Raji (cell line): ENCODE data around the gene DNAH17.

Experiments used
- POLR2A ChIP-seq: IDR thresholded peaks from 2 replicates; pipeline ENCODE4 v1.6.1; 2011; ENCODE audit warnings: low read depth, low read length, control low read depth; ENCODE audit not compliant: insufficient read depth

The DNAH17 gene

DNA sequence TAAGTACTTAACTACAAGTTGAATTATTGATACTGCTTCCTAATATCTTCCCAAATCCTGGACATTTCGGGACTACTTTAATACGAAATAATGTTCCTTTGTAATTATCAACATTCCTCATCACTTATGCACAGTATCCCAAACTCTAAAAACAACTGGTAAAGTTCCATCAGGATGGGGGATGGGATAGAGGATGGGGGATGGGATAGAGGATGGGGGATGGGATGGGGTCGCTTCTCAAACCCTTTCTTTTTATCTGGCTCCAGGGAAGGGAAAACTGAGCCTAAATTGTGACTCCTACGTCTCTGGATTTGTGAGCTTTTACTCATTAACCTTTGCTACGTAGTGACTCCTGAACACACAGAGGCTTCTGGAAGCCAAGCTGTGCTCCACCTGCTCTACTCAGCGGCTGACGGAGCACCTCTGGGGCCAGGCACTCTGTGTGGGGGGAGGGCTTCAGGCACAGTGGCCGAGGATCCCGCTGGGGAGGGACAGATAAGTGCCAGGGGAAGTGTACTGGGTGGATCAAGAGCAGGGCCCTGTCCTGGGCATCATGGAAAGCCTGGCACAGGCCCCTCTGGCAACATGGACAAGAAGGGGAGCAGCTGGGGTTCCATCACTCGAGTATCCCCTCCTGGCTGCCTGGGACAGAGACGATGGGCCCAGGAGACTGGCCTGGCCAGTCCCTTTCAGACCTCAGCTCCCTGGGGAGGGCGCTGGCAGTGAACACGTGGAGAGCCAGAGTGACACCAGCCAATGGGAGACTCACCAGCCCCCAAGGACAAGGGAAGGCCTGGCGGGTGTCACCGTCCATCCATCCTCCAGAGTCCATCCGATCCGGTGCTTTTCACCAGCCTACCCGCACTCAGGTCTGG, 142.5 kb downstream of the DNAH17 start:
- no peak for TF ChIP-seq POLR2A

DNA sequence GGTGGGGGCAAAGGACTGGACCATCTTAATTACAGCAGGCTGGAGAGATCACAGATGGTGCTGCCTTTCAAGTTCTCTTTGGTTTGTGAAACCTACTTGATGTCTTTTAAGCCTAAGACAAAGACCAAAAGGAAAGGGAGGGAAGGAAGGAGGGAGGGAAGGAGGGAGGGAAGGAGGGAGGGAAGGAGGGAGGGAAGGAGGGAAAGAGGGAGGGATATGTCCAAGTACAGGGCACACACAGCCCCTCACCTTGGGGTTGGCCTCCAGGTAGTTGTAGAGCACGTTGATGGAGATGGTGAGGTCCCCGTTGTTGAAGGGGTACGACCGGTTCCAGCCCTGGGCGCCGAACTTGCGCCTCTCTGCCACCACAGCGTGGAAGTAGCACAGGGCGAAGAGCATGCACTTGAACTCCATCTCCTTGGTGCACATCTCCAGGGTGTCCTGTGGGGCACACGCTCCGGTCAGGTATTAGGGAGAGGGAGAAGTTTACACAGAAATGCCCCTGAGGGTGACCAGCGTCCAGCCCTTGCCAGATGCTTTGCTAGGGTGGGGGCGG, 143.3 kb downstream of the DNAH17 start:
- no peak for TF ChIP-seq POLR2A

DNA sequence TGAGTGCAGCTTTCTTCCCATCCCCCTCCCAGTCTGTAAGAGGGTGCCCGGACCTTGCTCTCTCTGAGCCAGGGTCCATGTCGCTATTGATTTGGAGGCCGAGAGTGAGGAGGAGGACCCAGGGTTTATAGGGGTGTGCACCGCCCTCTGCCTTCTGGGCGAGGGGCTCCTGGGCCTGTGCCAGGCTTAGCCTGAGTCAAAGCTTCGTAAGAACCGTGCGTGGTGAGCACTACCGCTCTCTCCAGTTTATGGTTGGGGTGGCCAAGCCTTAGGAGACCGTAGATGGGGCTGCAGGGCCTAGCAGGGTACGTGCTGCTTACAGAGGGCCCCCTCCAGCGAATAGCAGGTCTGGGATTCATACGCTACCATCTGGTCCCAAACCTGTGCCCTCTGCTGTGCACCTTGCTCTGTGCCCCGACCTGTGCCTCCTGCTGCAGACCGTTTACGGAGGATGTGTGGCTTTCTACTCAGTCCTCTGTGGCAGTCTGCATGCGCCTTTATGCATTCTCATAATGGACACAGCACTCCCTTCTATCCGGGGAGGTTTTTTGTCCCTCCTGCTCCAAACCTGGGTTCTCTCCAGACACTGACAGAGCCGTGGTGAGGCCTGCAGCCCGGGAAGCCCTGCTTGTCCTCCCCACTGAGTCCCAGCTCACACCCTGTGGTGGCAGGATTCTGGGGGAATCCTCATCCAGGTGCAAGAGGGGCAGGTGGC, 144.0 kb downstream of the DNAH17 start:
- TF ChIP-seq POLR2A = no peak

DNA sequence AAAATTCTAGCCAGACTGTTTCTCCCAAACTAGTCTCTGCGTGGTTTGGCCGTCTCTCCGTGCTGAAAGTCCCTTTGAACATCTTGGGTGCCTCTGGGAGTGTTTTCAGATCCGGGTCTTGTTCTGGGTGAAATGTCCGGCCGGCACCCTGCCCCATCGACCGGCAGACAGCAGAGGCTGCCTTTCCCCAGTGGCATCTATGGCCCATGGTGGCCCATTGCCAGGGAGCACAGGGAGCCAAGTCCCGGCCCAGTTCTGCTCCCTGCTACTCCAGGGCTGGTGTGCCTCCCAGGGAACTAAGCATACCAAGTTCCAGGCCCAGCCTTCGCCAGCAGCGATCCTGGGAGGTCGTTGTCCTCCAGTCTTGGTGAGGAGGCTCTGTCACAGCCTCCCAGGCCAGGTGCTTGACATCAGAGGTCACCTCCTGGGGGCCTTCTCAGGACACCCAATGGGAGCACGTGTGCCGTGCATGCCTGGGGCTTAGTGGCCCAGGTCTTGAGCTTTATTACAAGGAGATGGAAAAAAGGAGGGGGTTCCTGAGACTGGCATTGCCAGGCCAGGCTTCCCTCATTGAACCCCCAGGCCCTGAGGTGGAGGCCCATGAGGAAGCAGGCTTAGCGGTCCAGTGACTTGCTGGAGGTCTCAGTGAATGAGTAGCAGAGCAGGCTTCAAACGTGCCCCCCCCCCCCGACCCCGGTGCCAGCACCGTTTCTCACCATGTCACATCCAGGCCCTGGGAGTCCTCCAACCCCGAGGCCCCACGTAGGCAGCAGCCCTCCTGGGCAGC, 144.8 kb downstream of the DNAH17 start:
- no peak for TF ChIP-seq POLR2A

DNA sequence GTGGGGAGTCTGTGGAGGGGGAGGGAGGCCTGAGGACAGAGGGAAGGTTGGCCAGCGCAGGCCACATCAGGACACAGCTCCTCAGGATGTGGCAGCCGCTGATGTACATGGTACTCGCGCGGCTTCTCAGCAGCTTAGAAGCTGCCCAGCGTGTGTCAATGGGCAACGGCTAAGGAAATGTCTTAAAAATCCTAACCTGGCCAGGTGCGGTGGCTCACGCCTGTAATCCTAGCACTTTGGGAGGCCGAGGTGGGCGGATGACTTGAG, 145.6 kb downstream of the DNAH17 start:
- TF ChIP-seq POLR2A = no peak

DNA sequence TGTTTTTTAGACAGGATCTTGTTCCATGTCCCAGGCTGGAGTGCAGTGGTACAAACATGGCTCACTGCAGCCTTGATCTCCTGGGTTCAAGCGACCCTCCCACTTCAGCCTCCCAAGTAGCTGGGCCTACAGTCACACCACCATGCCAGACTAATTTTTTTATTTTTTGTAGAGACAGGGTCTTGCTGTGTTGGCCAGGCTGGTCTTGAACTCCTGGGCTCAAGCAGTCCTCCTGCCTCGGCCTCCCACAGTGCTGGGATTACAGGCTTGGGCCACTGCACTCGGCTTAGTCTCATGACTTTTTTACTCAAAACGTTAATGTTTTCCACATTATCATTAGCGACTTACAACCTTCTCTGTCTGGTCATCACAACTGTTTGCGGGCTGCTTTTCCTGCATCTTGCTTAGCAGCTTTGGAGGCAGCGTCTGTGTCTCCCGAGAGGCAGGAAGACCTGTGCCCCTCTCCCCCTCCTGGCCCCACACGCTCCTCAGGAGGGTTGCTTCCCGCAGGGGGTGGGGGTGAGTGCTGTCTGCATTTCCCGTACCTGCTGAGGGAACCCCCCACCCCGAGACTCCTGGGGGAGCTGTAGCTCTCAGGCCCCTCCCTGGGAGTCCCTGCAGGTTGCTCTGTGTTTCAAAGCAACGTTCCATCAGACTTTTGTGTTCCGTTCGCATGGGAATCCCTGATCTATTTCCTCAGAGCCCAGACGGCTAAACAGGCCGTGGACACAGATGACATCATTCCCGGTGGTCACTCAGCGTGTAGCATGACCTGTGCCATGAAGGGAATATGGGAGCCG, 146.1 kb downstream of the DNAH17 start:
- TF ChIP-seq POLR2A = no peak

DNA sequence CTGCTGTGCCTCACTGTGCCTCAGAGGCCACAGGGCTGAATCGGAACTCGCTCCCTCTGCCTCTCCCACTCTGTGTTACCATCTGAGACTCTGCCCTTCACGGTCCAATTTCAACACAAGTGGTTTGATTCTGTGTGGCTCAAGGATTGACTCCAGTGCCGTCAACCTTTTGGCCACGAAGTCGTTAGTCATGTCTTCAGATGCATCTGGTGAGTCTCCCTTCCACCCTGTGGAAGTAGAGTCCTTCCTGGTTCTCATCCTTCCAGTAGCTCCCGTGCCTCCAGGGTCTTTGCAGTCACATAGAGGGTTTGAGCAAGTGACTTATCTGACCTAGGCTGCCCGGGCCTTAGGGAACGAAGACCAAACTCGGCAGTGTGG, 147.6 kb downstream of the DNAH17 start:
- TF ChIP-seq POLR2A = no peak

DNA sequence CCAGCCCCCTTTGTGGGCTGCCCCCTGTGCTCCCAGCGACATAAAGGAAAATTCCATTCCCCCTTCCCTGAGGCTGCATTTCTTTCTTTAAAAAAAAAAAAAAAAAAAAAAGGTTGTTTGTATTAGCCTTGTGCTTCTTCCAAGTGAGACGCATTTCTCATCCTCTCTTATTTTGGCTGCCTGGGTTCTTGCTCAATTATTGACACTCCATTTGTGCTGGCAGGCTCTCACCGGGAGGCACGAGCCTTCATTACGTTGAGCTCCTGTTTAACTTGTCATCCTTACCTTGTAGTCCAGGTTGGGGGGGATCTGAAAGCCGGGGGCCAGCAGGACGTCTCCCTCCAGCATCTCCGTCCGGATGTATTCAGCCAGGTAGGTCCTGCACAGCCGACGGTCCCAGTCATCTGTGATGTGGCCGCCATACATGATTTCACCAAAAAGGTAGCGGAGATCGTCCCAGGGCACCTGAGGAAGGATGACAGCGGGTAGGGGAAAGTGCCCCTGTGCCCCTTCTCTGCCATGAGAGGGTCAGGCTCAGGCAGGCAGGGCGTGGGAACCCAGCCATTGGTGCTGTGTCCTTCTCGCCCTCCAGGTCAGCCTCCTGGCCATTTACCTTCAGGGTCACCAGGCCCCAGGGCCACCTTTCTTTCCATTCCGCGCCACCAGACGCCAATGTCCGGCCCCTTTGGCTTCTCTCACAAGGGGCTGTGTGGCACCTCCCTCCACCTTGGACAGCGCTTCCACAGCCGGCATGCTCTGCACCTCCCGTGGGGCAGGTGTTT, 148.2 kb downstream of the DNAH17 start:
- no peak for TF ChIP-seq POLR2A

DNA sequence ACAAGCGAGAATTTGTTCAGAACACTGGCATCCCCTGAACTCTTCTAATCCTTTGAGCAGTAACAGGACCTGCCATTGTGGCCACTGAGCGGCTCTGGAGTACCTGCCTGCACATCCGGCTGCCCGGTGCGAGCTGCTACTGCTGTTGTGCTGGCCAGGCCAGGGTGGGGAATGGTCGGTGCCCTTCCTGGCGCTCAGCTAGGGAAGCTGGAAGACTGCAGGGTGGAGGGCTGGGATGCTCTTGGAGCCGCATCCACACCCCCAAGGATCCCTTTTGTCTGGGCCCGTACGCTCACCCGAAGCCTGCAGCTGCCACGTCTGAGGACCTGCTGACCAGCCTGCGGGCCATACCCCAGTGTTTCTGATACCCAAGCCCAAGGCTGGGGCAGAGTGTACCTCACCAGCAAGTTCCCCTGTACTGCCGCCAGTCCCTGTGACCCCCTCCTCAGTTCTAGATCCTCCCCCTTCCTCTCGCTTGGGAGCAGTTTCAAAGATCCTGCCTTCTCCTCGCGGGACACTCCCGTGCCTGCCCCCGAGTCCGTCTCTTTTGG, 149.1 kb downstream of the DNAH17 start:
- TF ChIP-seq POLR2A = no peak

DNA sequence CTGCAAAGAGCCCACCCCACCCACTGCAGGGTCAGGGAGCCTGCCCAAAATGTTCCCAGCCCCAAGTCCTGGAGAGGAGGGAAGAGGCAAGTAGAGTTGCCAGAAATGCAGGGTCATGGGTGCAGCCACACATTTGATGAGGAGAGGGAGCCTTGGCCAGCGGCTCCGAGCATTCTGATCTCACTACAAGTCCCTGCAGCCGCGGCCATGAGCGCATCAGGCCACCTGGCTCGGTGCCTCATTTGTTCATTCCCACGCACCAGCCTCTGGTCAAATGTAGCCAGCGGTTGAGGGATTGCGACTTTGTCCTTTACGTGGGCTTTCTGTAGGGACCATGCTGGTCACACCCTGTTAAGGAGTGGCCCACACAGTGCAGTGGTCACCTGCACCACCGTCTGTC, 150.1 kb downstream of the DNAH17 start:
- no peak for TF ChIP-seq POLR2A

DNA sequence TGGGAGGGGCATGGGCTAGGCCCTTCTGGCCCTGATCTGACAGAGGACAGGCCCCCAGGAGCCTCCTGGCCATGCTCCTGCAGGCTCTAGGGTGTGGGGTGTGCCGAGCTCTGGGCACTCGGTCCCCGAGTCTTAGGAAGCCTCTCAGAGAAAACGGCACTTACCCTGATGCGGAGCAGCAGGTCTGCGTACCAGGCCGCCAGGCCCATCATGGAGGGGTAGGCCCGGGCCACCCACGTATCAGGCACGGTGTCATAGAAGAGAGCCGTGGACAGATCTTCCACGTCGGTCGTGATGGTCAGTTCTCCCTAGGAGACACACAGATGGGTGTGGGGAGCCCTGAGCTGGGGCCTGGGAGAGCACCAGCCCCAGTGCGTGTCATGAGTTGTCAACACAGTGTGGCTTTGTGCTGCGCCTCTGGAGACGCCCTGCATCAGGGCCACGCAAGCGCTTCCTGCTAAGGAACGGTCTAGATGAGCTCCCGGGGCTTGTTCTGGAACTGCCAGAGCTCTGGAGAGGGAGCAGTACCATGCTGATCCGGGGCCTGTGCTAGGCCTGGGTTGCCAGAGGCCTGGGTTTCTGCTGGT, 150.8 kb downstream of the DNAH17 start:
- TF ChIP-seq POLR2A = no peak

DNA sequence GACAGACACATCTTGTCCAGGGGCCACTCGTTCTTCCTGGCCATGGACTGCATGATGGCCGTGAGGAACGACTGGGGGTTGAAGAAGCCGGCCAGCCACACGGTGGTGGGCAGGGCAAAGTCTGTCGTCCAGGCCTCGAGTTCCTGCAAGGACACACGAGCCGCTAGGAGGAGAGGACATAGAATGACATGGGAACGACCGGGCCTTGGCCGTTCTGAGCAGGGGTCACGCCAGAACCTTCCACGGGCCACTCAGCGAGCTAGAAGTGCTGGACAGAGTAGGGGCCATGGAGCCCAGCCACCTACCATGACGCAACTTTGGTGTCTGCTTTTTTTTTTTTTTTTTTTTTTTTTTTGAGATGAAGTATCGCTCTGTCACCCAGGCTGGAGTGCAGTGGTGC, 151.8 kb downstream of the DNAH17 start:
- TF ChIP-seq POLR2A = no peak

DNA sequence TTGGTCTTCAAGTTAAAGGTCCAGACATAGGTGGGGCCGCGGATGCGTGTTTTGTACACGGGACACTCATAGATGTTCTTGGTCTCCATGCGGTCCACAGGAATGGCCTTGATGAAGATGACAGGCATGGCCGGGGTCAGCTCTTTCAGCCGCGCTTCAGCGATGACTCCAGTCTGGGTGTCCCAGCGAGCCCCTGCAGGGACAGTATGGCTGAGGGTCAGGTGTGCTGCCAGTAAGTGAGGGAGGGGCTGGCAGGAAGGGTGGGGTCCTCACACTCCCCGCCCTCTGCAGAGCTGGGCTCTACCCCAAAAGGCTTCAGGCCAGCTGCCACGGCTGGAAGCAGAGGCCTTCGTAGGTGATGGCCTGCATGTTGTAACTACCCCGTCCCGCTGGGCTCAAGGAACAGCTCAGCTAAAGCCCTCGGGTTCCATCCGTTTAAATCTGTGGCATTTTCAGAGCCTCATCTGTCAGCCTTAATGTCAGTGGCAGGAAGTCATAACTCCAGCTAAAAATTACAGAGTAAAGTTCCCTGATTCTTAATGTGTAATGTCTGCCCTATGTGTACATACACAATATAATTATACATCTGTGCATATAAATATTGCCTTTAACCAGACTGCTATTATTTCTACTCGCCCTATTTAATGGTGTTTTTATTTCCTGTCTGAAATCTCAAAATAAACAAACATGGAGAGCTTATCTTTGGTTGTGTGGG, 153.1 kb downstream of the DNAH17 start:
- TF ChIP-seq POLR2A = no peak
